Spleen (tissue), 11 donors: ENCODE data around the gene YAP1. TPM values are rescaled to one million over a fixed set of nuclear protein-coding genes. Genes with fewer than 3 reads are reported as not detected.

Experiments used
- DNase-seq: peaks from one replicate; pipeline ENCODE4 v3.0.0-alpha.2; 2020
- H3K27ac ChIP-seq, 8 donors: fragments of 200-600 bp; sonication (generic) in 7 of 8; 1 replicate in 4 of 8; 2 replicates in 4 of 8; pipeline versions ENCODE4 v1.5.0 to v1.8.0; 2016 to 2021; ENCODE audit warnings: inconsistent platforms in 4 of 8, mild to moderate bottlenecking in 4 of 8, moderate library complexity in 1 of 8
- H3K27me3 ChIP-seq, 7 donors: fragments of 200-600 bp; sonication (generic) in 6 of 7; replicated peaks in 1 of 7; 1 replicate in 4 of 7; 2 replicates in 3 of 7; pipeline versions ENCODE4 v1.5.0 to v1.8.0; 2016 to 2021; ENCODE audit warnings: inconsistent platforms in 3 of 7, mild to moderate bottlenecking in 1 of 7
- H3K36me3 ChIP-seq, 6 donors: fragments of 200-600 bp; sonication (generic) in 5 of 6; 1 replicate in 4 of 6; 2 replicates in 2 of 6; pipeline versions ENCODE4 v1.5.0 to v1.8.0; 2016 to 2021; ENCODE audit warnings: inconsistent platforms in 2 of 6
- H3K4me1 ChIP-seq, 6 donors: fragments of 200-600 bp; sonication (generic) in 5 of 6; 1 replicate in 3 of 6; 2 replicates in 3 of 6; pipeline versions ENCODE4 v1.5.0 to v1.8.0; 2016 to 2021; ENCODE audit warnings: inconsistent platforms in 3 of 6
- H3K4me3 ChIP-seq, 8 donors: fragments of 200-600 bp; sonication (generic) in 7 of 8; 1 replicate in 4 of 8; 2 replicates in 4 of 8; pipeline versions ENCODE4 v1.5.0 to v1.8.0; 2016 to 2021; ENCODE audit warnings: inconsistent platforms in 4 of 8, mild to moderate bottlenecking in 4 of 8, moderate library complexity in 2 of 8
- H3K9me3 ChIP-seq, 8 donors: fragments of 200-600 bp; sonication (generic) in 7 of 8; 1 replicate in 4 of 8; 2 replicates in 4 of 8; pipeline versions ENCODE4 v1.5.0 to v1.8.0; 2016 to 2021; ENCODE audit warnings: inconsistent platforms in 4 of 8
- CTCF ChIP-seq, 11 experiments: fragments of 200-600 bp in 7 of 11; fragments of 450-650 bp in 4 of 11; sonication (generic) in 4 of 11; IDR thresholded peaks in 8 of 11; conservative IDR thresholded peaks in 3 of 11; 1 replicate in 7 of 11; 2 replicates in 4 of 11; pipeline versions ENCODE4 v1.4.0 to v1.8.0; 2016 to 2021; ENCODE audit warnings: antibody characterized with exemption in 11 of 11, inconsistent platforms in 4 of 11, mild to moderate bottlenecking in 1 of 11
- POLR2A ChIP-seq, 3 donors: fragments of 450-650 bp; IDR thresholded peaks; one replicate each; pipeline ENCODE4 v1.5.1; 2017; ENCODE audit warnings: antibody characterized with exemption in 3 of 3, mild to moderate bottlenecking in 1 of 3
- POLR2AphosphoS5 ChIP-seq, 3 donors: sonication (generic); formaldehyde crosslinking; IDR thresholded peaks; one replicate each; pipeline ENCODE4 v1.5.1; 2017; ENCODE audit warnings: antibody characterized with exemption in 3 of 3
- WGBS, 5 donors: extraction: QIAGEN DNeasy Blood & Tissue Kit in 3 of 5; methylation state at CpG; one replicate each; pipeline versions ENCODE4 v1.1.5 to v1.1.7; 2013 to 2018; 5-methylcytosine and 5-hydroxymethylcytosine counted together
- intact Hi-C: fragments of 100-400 bp; cut with DNase I; formaldehyde crosslinking; loops from one replicate; pipeline ENCODE4 v1.15.0; 2023; ENCODE audit warnings: low total_unique reads
- polyA plus RNA-seq, 3 donors: library from polyadenylated mRNA; stranded (reverse); fragments of 200-250 nt; gene quantifications; one replicate each; pipeline ENCODE4 v1.2.1, GENCODE V29; 2013
- total RNA-seq, 7 donors: library from RNA; depleted of rRNA in 3 of 7; stranded (reverse); fragments of >200 nt in 3 of 7; fragmentation: NEBNext Ultra II Directional in 4 of 7; extraction: Animal tissue kit (Norgen Biotek cat#: 25700) in 4 of 7; gene quantifications; one replicate each; pipeline versions ENCODE4 v1.1.0 to v1.2.1, GENCODE V29; 2016 to 2021
- donor health status: healthy with polysubstance abuse.
- donor health status: DM: no; HTN: no; CAD: no; lungs with moderate emphysema.
- donor health status: DM: no; HTN: no; CAD: no.
- donor health status: Bipolar disorder and iron deficiency.
- donor health status: healthy.
- donor health status: DM: no; HTN: no; CAD: no.
- donor health status: DM: yes; HTN: yes; CAD: no.

YAP1 gene
- total and polyA plus RNA-seq, 10 donors = 4.9 to 37.3 (median 31.4) TPM

GRCh38 chr11:102272047-102272824, 162.0 kb downstream of the YAP1 start:
- Histone ChIP-seq H3K27me3 (peaks cover 0 to 83% (median 18%) of the 10 kb centered on the region in 7 donors), H3K4me1 (peaks cover 5 to 16% (median 14%) of the 10 kb centered on the region in 6 donors), H3K36me3 (no peaks in the 10 kb centered on the region), H3K27ac (no peak overlapping the region), H3K4me3 (no peak overlapping the region), H3K9me3 (no peaks in the 10 kb centered on the region)
- intact Hi-C loops = no loop called here
- 74 to 83% (median 76%) methylated on average over 10 of the region's 10 CpGs for WGBS, 5 donors
- no peak for DNase-seq
- no peak for TF ChIP-seq POLR2A (IDR thresholded peaks at IDR 0.05)

GRCh38 chr11:102274628-102275027, 164.4 kb downstream of the YAP1 start:
- no peak for DNase-seq
- Histone ChIP-seq H3K27ac (no peak overlapping the region), H3K4me3 (no peak overlapping the region), H3K27me3 (peaks cover 0 to 60% (median 6%) of the 10 kb centered on the region in 7 donors), H3K36me3 (no peaks in the 10 kb centered on the region), H3K9me3 (no peaks in the 10 kb centered on the region), H3K4me1 (peaks cover 0 to 3% (median 0%) of the 10 kb centered on the region in 6 donors)
- intact Hi-C loops = no loop called here
- 90 to 97% (median 93%) methylated on average over 3 of the region's 3 CpGs for whole genome bisulfite sequencing, 5 donors
- TF ChIP-seq POLR2A (IDR thresholded peaks at IDR 0.05) (no peak), POLR2AphosphoS5 (IDR thresholded peaks at IDR 0.05) (no peak), CTCF (IDR thresholded peaks at IDR 0.05 in 8 of 11, conservative IDR thresholded peaks at IDR 0.05 in 3 of 11) (no peak)

- H3K4me1 ChIP-seq = peaks cover 0 to 6% (median 0%) of the 10 kb centered on the region in 6 donors
- 60 to 83% (median 68%) methylated on average over 4 of the region's 4 CpGs for WGBS, 5 donors
- H3K36me3 ChIP-seq = no peaks in the 10 kb centered on the region
- no peak for DNase-seq
- H3K4me3 ChIP-seq = no peak overlapping the region
- H3K27me3 ChIP-seq = peaks cover 0 to 47% (median 5%) of the 10 kb centered on the region in 7 donors
- H3K9me3 ChIP-seq = no peaks in the 10 kb centered on the region
- TF ChIP-seq CTCF (IDR thresholded peaks at IDR 0.05 in 8 of 11, conservative IDR thresholded peaks at IDR 0.05 in 3 of 11) (no peak), POLR2A (IDR thresholded peaks at IDR 0.05) (no peak), POLR2AphosphoS5 (IDR thresholded peaks at IDR 0.05) (no peak)
- intact Hi-C loops = no loop called here
- no peak overlapping the region for H3K27ac ChIP-seq
Measured at GRCh38 chr11:102276362-102276761, 166.1 kb downstream of the YAP1 start.

GRCh38 chr11:102276783-102277182, 166.5 kb downstream of the YAP1 start:
- H3K27me3 ChIP-seq = peaks cover 0 to 42% (median 4%) of the 10 kb centered on the region in 7 donors
- TF ChIP-seq POLR2A (IDR thresholded peaks at IDR 0.05) = no peak
- no peak for TF ChIP-seq POLR2AphosphoS5 (IDR thresholded peaks at IDR 0.05)
- TF ChIP-seq CTCF (IDR thresholded peaks at IDR 0.05 in 8 of 11, conservative IDR thresholded peaks at IDR 0.05 in 3 of 11) = no peak
- no peak for DNase-seq
- H3K4me1 ChIP-seq = peaks cover 0 to 6% (median 0%) of the 10 kb centered on the region in 6 donors
- H3K9me3 ChIP-seq = no peaks in the 10 kb centered on the region
- no peak overlapping the region for H3K4me3 ChIP-seq
- H3K27ac ChIP-seq = no peak overlapping the region
- intact Hi-C loops = no loop called here
- H3K36me3 ChIP-seq = no peaks in the 10 kb centered on the region
- WGBS, 5 donors = 47 to 68% (median 52%) methylated on average over 3 of the region's 3 CpGs
